ENCODE results near the gene FLRT3. TPM values are rescaled to one million over a fixed set of nuclear protein-coding genes. Genes with fewer than 3 reads are reported as not detected.

The FLRT3 gene
- total RNA-seq, 2 experiments from 2014 or later: not detected

GRCh38 chr20:14291502-14291901 lies 45.9 kb downstream of the FLRT3 start:
- DNase-seq (ENCODE audit: low spot score): no peak
- ChIA-PET POLR2A (no interaction called here), CTCF (ENCODE audit: unreplicated experiment) (no interaction called here)
- TF ChIP-seq CTCF (conservative IDR thresholded peaks at IDR 0.05; ENCODE audit: low read length) (no peak), EZH2phosphoT487 (IDR thresholded peaks at IDR 0.05; ENCODE audit: borderline replicate concordance, low read depth, low read length) (no peak)
- Histone ChIP-seq H3K4me3 (ENCODE audit: low read depth, low read length, poor library complexity, severe bottlenecking) (no peak overlapping the region), H4K20me1 (ENCODE audit: insufficient read depth, low read length) (no peaks in the 10 kb centered on the region), H3K27ac (ENCODE audit: low read depth, low read length, poor library complexity, severe bottlenecking) (no peak overlapping the region), H2AFZ (ENCODE audit: low read length) (no peak overlapping the region), H3K4me2 (ENCODE audit: low read length) (no peak overlapping the region), H3K79me2 (ENCODE audit: insufficient read depth, low read depth, low read length) (no peaks in the 10 kb centered on the region), H3K4me1 (ENCODE audit: insufficient read depth, low read length, poor library complexity, severe bottlenecking) (no peaks in the 10 kb centered on the region), H3K9me2 (ENCODE audit: insufficient read depth, low read length) (no peaks in the 10 kb centered on the region), H3K36me3 (ENCODE audit: insufficient read depth, low read length) (no peaks in the 10 kb centered on the region), H3K9me3 (ENCODE audit: low read length) (no peaks in the 10 kb centered on the region)
- no TSS peak for BruUV-seq (replicated peaks)
- intact Hi-C loops (cut with micrococcal nuclease; ENCODE audit: unreplicated experiment): no loop called here

GRCh38 chr20:14288341-14289330 lies 48.8 kb downstream of the FLRT3 start:
- Histone ChIP-seq H3K9me3 (ENCODE audit: low read length) (no peaks in the 10 kb centered on the region), H3K36me3 (ENCODE audit: insufficient read depth, low read length) (no peaks in the 10 kb centered on the region), H3K4me1 (ENCODE audit: insufficient read depth, low read length, poor library complexity, severe bottlenecking) (no peaks in the 10 kb centered on the region), H3K9me2 (ENCODE audit: insufficient read depth, low read length) (no peaks in the 10 kb centered on the region), H3K27ac (ENCODE audit: low read depth, low read length, poor library complexity, severe bottlenecking) (no peak overlapping the region), H4K20me1 (ENCODE audit: insufficient read depth, low read length) (no peaks in the 10 kb centered on the region), H3K79me2 (ENCODE audit: insufficient read depth, low read depth, low read length) (no peaks in the 10 kb centered on the region), H3K4me3 (ENCODE audit: low read depth, low read length, poor library complexity, severe bottlenecking) (no peak overlapping the region), H2AFZ (ENCODE audit: low read length) (no peak overlapping the region), H3K4me2 (ENCODE audit: low read length) (no peak overlapping the region)
- no peak for DNase-seq (ENCODE audit: low spot score)
- POLR2A ChIA-PET: no interaction called here
- TF ChIP-seq EZH2phosphoT487 (IDR thresholded peaks at IDR 0.05; ENCODE audit: borderline replicate concordance, low read depth, low read length) (no peak), CTCF (conservative IDR thresholded peaks at IDR 0.05; ENCODE audit: low read length) (no peak)
- intact Hi-C loops (cut with micrococcal nuclease; ENCODE audit: unreplicated experiment): no loop called here
- BruUV-seq (replicated peaks): no TSS peak
- CTCF ChIA-PET (ENCODE audit: unreplicated experiment): no interaction called here

GRCh38 chr20:14284443-14284842 lies 53.0 kb downstream of the FLRT3 start:
- H3K4me2 ChIP-seq (ENCODE audit: low read length): no peak overlapping the region
- no peaks in the 10 kb centered on the region for H3K9me3 ChIP-seq (ENCODE audit: low read length)
- H3K4me1 ChIP-seq (ENCODE audit: insufficient read depth, low read length, poor library complexity, severe bottlenecking): no peaks in the 10 kb centered on the region
- no TSS peak for BruUV-seq (replicated peaks)
- H2AFZ ChIP-seq (ENCODE audit: low read length): no peak overlapping the region
- ChIA-PET CTCF (ENCODE audit: unreplicated experiment) (no interaction called here), POLR2A (no interaction called here)
- H3K9me2 ChIP-seq (ENCODE audit: insufficient read depth, low read length): no peaks in the 10 kb centered on the region
- H3K36me3 ChIP-seq (ENCODE audit: insufficient read depth, low read length): no peaks in the 10 kb centered on the region
- intact Hi-C loops (cut with micrococcal nuclease; ENCODE audit: unreplicated experiment): no loop called here
- H3K4me3 ChIP-seq (ENCODE audit: low read depth, low read length, poor library complexity, severe bottlenecking): no peak overlapping the region
- no peak overlapping the region for H3K27ac ChIP-seq (ENCODE audit: low read depth, low read length, poor library complexity, severe bottlenecking)
- no peak for DNase-seq (ENCODE audit: low spot score)
- no peaks in the 10 kb centered on the region for H3K79me2 ChIP-seq (ENCODE audit: insufficient read depth, low read depth, low read length)
- no peaks in the 10 kb centered on the region for H4K20me1 ChIP-seq (ENCODE audit: insufficient read depth, low read length)
- TF ChIP-seq CTCF (conservative IDR thresholded peaks at IDR 0.05; ENCODE audit: low read length): no peak
- TF ChIP-seq EZH2phosphoT487 (IDR thresholded peaks at IDR 0.05; ENCODE audit: borderline replicate concordance, low read depth, low read length): no peak
